ENCODE measurements around the gene HSF5.

The HSF5 gene

DNA sequence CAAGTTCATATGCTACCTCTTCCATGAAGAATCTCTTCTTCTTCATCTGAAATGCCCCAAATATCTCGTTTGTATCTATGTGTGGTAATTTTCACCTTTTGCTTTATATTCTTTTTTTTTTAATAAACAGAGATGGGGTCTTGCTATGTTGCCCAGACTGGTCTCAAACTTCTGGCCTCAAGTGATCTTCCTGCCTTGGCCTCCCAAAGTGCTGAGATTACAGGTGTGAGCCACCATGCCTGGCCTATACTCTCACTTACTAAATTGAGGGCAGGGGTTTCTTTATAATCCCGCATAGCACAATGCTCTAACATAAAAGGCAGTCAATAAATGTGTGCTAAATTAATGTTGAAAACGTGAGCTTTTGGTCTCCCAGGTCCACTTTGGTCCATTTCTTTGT lies 101.5 kb downstream of the HSF5 start:
- DNase-seq: no peak
- no peak overlapping the region for H3K4me2 ChIP-seq (ENCODE audit: low read length, poor library complexity, severe bottlenecking)
- H3K14ac ChIP-seq (ENCODE audit: low read length in 2 of 2): no peak overlapping the region
- H4K91ac ChIP-seq (ENCODE audit: low read length): no peak overlapping the region
- H3K9ac ChIP-seq (ENCODE audit: low read length): no peak overlapping the region
- H2AFZ ChIP-seq (ENCODE audit: low read depth, low read length): no peak overlapping the region
- no peaks in the 10 kb centered on the region for H3K9me3 ChIP-seq (ENCODE audit: control insufficient read depth, low read length)
- no peak overlapping the region for H3K23ac ChIP-seq (ENCODE audit: low read length in 2 of 2)
- no peak overlapping the region for H2BK15ac ChIP-seq (ENCODE audit: low read depth, poor library complexity, severe bottlenecking)
- peaks cover 8% of the 10 kb centered on the region for H3K4me1 ChIP-seq (ENCODE audit: control insufficient read depth, insufficient read depth, low read depth, low read length)
- no peaks in the 10 kb centered on the region for H3K36me3 ChIP-seq (ENCODE audit: control insufficient read depth in 1 of 2, insufficient read depth in 2 of 2, low read depth in 1 of 2, low read length in 2 of 2)
- H3K18ac ChIP-seq (ENCODE audit: low read depth in 1 of 2, low read length in 2 of 2): no peak overlapping the region
- H2BK5ac ChIP-seq (ENCODE audit: low read depth, low read length, poor library complexity, severe bottlenecking): no peak overlapping the region
- no peak overlapping the region for H3K27ac ChIP-seq (ENCODE audit: low read length, poor library complexity, severe bottlenecking)
- 85% methylated on average over 2 of the region's 3 CpGs for WGBS
- no peak overlapping the region for H2BK12ac ChIP-seq (ENCODE audit: low read length in 2 of 2)
- H2AK5ac ChIP-seq (ENCODE audit: low read length, severe bottlenecking): no peak overlapping the region
- peaks cover 24 to 52% of the 10 kb centered on the region in 2 experiments for H3K27me3 ChIP-seq (ENCODE audit: control insufficient read depth in 1 of 2, insufficient read depth in 1 of 2, low read length in 2 of 2)
- H2BK120ac ChIP-seq (ENCODE audit: low read depth, low read length): no peak overlapping the region
- no peaks in the 10 kb centered on the region for H3K79me1 ChIP-seq (replicated peaks; ENCODE audit: low read length, poor library complexity, severe bottlenecking)
- H3K4ac ChIP-seq (ENCODE audit: low read depth in 1 of 2, low read length in 2 of 2): no peak overlapping the region
- H4K8ac ChIP-seq (ENCODE audit: low read length): no peak overlapping the region
- H3K4me3 ChIP-seq (ENCODE audit: insufficient read depth in 1 of 2, low read depth in 1 of 2, low read length in 2 of 2): no peak overlapping the region

DNA sequence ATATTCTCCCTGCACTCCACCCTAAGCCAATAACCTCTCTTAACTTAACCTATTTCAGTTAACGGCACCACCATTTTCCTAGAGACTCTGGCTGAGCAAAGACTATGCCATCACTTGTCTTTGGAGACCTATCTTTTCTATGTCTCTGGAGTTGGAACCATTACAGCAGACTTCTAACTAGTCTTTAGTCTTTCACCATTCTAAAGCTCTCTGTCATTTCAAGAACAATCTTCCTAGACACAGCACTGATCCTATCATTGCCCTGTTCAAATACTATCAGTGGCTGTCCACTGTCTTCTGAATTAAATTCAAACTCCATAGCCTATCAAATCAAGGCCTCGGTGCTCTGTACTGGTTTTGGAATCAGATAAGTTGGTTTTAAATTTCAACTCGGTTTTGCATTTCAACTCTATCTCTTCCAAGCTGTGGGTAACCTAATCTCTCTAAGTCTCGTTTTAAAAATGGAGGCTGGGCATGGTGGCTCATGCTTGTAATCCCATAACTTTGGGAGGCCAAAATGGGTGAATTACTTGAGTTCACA lies 102.8 kb downstream of the HSF5 start:
- no peak overlapping the region for H3K23ac ChIP-seq (ENCODE audit: low read length in 2 of 2)
- peaks cover 24 to 41% of the 10 kb centered on the region in 2 experiments for H3K27me3 ChIP-seq (ENCODE audit: control insufficient read depth in 1 of 2, insufficient read depth in 1 of 2, low read length in 2 of 2)
- H3K36me3 ChIP-seq (ENCODE audit: control insufficient read depth in 1 of 2, insufficient read depth in 2 of 2, low read depth in 1 of 2, low read length in 2 of 2): no peaks in the 10 kb centered on the region
- H3K9ac ChIP-seq (ENCODE audit: low read length): no peak overlapping the region
- 67% methylated on average over 2 of the region's 4 CpGs for WGBS
- no peaks in the 10 kb centered on the region for H3K9me3 ChIP-seq (ENCODE audit: control insufficient read depth, low read length)
- no peak overlapping the region for H4K8ac ChIP-seq (ENCODE audit: low read length)
- no peak overlapping the region for H3K4me2 ChIP-seq (ENCODE audit: low read length, poor library complexity, severe bottlenecking)
- H2AK5ac ChIP-seq (ENCODE audit: low read length, severe bottlenecking): no peak overlapping the region
- no peak overlapping the region for H2AFZ ChIP-seq (ENCODE audit: low read depth, low read length)
- H3K4me1 ChIP-seq (ENCODE audit: control insufficient read depth, insufficient read depth, low read depth, low read length): peaks cover 7% of the 10 kb centered on the region
- H3K4me3 ChIP-seq (ENCODE audit: insufficient read depth in 1 of 2, low read depth in 1 of 2, low read length in 2 of 2): no peak overlapping the region
- no peaks in the 10 kb centered on the region for H3K79me1 ChIP-seq (replicated peaks; ENCODE audit: low read length, poor library complexity, severe bottlenecking)
- no peak overlapping the region for H2BK120ac ChIP-seq (ENCODE audit: low read depth, low read length)
- no peak overlapping the region for H2BK15ac ChIP-seq (ENCODE audit: low read depth, poor library complexity, severe bottlenecking)
- H2BK12ac ChIP-seq (ENCODE audit: low read length in 2 of 2): no peak overlapping the region
- no peak overlapping the region for H4K91ac ChIP-seq (ENCODE audit: low read length)
- H3K18ac ChIP-seq (ENCODE audit: low read depth in 1 of 2, low read length in 2 of 2): no peak overlapping the region
- no peak overlapping the region for H3K4ac ChIP-seq (ENCODE audit: low read depth in 1 of 2, low read length in 2 of 2)
- no peak for DNase-seq
- no peak overlapping the region for H3K14ac ChIP-seq (ENCODE audit: low read length in 2 of 2)
- no peak overlapping the region for H2BK5ac ChIP-seq (ENCODE audit: low read depth, low read length, poor library complexity, severe bottlenecking)
- no peak overlapping the region for H3K27ac ChIP-seq (ENCODE audit: low read length, poor library complexity, severe bottlenecking)

DNA sequence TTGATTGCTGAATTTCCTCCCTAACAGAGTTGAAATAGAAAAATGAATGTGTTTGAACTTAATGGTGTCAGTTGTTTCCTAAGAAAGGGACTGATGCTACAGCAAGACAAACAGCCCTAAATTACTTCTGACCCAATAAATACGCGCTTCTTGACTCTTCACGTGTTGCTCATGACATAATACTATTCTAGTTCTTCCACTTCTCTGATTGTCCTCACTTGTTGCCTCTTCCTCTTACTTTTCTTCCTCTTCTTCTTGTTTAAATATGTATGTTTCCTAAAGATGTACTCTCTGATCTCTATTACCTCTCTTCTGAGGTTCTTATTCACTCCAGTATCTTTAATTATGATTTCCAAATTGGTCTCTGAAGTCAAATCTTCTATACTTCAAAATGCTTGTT lies 103.3 kb downstream of the HSF5 start:
- Histone ChIP-seq H3K36me3 (ENCODE audit: control insufficient read depth in 1 of 2, insufficient read depth in 2 of 2, low read depth in 1 of 2, low read length in 2 of 2) (no peaks in the 10 kb centered on the region), H2BK120ac (ENCODE audit: low read depth, low read length) (no peak overlapping the region), H2AK5ac (ENCODE audit: low read length, severe bottlenecking) (no peak overlapping the region), H3K27me3 (ENCODE audit: control insufficient read depth in 1 of 2, insufficient read depth in 1 of 2, low read length in 2 of 2) (peaks cover 24 to 36% of the 10 kb centered on the region in 2 experiments), H3K18ac (ENCODE audit: low read depth in 1 of 2, low read length in 2 of 2) (no peak overlapping the region), H3K4me2 (ENCODE audit: low read length, poor library complexity, severe bottlenecking) (no peak overlapping the region), H4K8ac (ENCODE audit: low read length) (no peak overlapping the region), H2BK5ac (ENCODE audit: low read depth, low read length, poor library complexity, severe bottlenecking) (no peak overlapping the region), H3K79me1 (replicated peaks; ENCODE audit: low read length, poor library complexity, severe bottlenecking) (no peaks in the 10 kb centered on the region), H2BK15ac (ENCODE audit: low read depth, poor library complexity, severe bottlenecking) (no peak overlapping the region), H3K9ac (ENCODE audit: low read length) (no peak overlapping the region), H2AFZ (ENCODE audit: low read depth, low read length) (no peak overlapping the region), H3K27ac (ENCODE audit: low read length, poor library complexity, severe bottlenecking) (no peak overlapping the region), H4K91ac (ENCODE audit: low read length) (no peak overlapping the region), H2BK12ac (ENCODE audit: low read length in 2 of 2) (no peak overlapping the region), H3K14ac (ENCODE audit: low read length in 2 of 2) (no peak overlapping the region), H3K4ac (ENCODE audit: low read depth in 1 of 2, low read length in 2 of 2) (no peak overlapping the region), H3K23ac (ENCODE audit: low read length in 2 of 2) (no peak overlapping the region), H3K9me3 (ENCODE audit: control insufficient read depth, low read length) (no peaks in the 10 kb centered on the region), H3K4me3 (ENCODE audit: insufficient read depth in 1 of 2, low read depth in 1 of 2, low read length in 2 of 2) (no peak overlapping the region), H3K4me1 (ENCODE audit: control insufficient read depth, insufficient read depth, low read depth, low read length) (peaks cover 7% of the 10 kb centered on the region)
- WGBS: no CpG with 5 or more reads among the region's 3 CpGs
- no peak for DNase-seq

GRCh38 chr17:58383892-58384462 lies 104.2 kb downstream of the HSF5 start:
- WGBS: 79% methylated on average over 4 of the region's 4 CpGs
- no peak overlapping the region for H3K18ac ChIP-seq (ENCODE audit: low read depth in 1 of 2, low read length in 2 of 2)
- H3K4ac ChIP-seq (ENCODE audit: low read depth in 1 of 2, low read length in 2 of 2): no peak overlapping the region
- no peak overlapping the region for H2AFZ ChIP-seq (ENCODE audit: low read depth, low read length)
- H3K4me1 ChIP-seq (ENCODE audit: control insufficient read depth, insufficient read depth, low read depth, low read length): peaks cover 7% of the 10 kb centered on the region
- H2BK15ac ChIP-seq (ENCODE audit: low read depth, poor library complexity, severe bottlenecking): no peak overlapping the region
- no peaks in the 10 kb centered on the region for H3K36me3 ChIP-seq (ENCODE audit: control insufficient read depth in 1 of 2, insufficient read depth in 2 of 2, low read depth in 1 of 2, low read length in 2 of 2)
- H2AK5ac ChIP-seq (ENCODE audit: low read length, severe bottlenecking): no peak overlapping the region
- no peak overlapping the region for H3K14ac ChIP-seq (ENCODE audit: low read length in 2 of 2)
- H2BK5ac ChIP-seq (ENCODE audit: low read depth, low read length, poor library complexity, severe bottlenecking): no peak overlapping the region
- no peak overlapping the region for H3K23ac ChIP-seq (ENCODE audit: low read length in 2 of 2)
- H3K27me3 ChIP-seq (ENCODE audit: control insufficient read depth in 1 of 2, insufficient read depth in 1 of 2, low read length in 2 of 2): peaks cover 27 to 33% of the 10 kb centered on the region in 2 experiments
- no peak overlapping the region for H3K27ac ChIP-seq (ENCODE audit: low read length, poor library complexity, severe bottlenecking)
- no peak for DNase-seq
- no peak overlapping the region for H3K4me3 ChIP-seq (ENCODE audit: insufficient read depth in 1 of 2, low read depth in 1 of 2, low read length in 2 of 2)
- no peak overlapping the region for H3K9ac ChIP-seq (ENCODE audit: low read length)
- H2BK120ac ChIP-seq (ENCODE audit: low read depth, low read length): no peak overlapping the region
- no peak overlapping the region for H4K91ac ChIP-seq (ENCODE audit: low read length)
- H3K9me3 ChIP-seq (ENCODE audit: control insufficient read depth, low read length): no peaks in the 10 kb centered on the region
- no peak overlapping the region for H2BK12ac ChIP-seq (ENCODE audit: low read length in 2 of 2)
- no peak overlapping the region for H4K8ac ChIP-seq (ENCODE audit: low read length)
- no peak overlapping the region for H3K4me2 ChIP-seq (ENCODE audit: low read length, poor library complexity, severe bottlenecking)
- H3K79me1 ChIP-seq (replicated peaks; ENCODE audit: low read length, poor library complexity, severe bottlenecking): no peaks in the 10 kb centered on the region
